ENCODE results near the gene ARRB2. TPM values are rescaled to one million over a fixed set of nuclear protein-coding genes. Genes with fewer than 3 reads are reported as not detected.

ARRB2 gene
- total RNA-seq, 2 donors from 2014 or later = 9.0 to 22.9 TPM

DNA sequence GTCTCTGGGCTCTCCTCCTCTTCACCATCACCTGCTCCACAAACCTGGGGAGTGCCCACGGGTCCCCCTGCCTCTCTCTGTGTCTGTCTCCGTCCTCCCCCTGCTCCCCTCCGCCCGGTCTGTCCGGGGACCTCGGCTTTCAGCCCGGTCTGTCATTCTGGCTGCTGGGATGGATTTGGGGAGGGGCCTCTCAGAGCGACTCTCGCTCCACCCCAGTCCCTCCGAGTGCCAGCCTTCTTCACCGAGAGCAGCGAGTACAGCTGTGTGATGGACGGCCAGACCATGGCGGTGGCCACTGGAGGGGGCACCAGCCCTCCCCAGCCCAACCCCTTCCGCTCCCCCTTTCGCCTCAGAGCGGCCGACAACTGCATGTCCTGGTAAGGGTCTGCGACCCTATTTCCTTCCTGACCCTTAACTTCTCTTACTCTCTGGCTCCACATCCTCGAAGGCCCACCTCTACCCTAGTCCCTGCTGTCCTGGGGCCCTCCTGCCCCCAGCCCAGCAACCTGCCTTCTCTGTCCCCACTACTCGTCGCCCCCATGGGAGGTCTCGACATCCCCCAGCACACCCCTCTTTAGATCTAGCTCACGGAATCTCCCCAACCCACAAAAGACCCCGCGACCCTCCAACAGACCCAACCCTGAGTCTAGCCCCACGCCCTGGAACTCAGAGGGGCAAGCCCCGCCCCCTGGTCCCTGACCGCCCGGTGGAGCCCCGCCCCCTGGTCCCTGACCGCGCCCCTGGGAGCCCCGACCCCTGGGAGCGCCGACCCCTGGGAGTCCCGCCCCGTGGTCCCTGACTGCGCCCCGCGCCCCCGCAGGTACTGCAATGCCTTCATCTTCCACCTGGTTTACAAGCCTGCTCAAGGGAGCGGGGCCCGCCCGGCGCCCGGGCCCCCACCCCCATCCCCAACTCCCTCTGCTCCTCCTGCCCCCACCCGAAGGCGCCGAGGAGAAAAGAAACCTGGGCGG, 34.9 kb downstream of the ARRB2 start:
- Histone ChIP-seq H3K4me3 (no peak overlapping the region), H3K36me3 (no peaks in the 10 kb centered on the region), H3K9me3 (no peaks in the 10 kb centered on the region), H3K4me1 (peaks cover 0 to 20% of the 10 kb centered on the region in 2 donors), H3K27me3 (peaks cover 5 to 14% of the 10 kb centered on the region in 2 donors), H3K27ac (no peak overlapping the region)
- DNase-seq (ENCODE audit: low spot score) = no peak
- TF ChIP-seq, protein P1, sequence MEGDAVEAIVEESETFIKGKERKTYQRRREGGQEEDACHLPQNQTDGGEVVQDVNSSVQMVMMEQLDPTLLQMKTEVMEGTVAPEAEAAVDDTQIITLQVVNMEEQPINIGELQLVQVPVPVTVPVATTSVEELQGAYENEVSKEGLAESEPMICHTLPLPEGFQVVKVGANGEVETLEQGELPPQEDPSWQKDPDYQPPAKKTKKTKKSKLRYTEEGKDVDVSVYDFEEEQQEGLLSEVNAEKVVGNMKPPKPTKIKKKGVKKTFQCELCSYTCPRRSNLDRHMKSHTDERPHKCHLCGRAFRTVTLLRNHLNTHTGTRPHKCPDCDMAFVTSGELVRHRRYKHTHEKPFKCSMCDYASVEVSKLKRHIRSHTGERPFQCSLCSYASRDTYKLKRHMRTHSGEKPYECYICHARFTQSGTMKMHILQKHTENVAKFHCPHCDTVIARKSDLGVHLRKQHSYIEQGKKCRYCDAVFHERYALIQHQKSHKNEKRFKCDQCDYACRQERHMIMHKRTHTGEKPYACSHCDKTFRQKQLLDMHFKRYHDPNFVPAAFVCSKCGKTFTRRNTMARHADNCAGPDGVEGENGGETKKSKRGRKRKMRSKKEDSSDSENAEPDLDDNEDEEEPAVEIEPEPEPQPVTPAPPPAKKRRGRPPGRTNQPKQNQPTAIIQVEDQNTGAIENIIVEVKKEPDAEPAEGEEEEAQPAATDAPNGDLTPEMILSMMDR (IDR thresholded peaks at IDR 0.05) = no peak

DNA sequence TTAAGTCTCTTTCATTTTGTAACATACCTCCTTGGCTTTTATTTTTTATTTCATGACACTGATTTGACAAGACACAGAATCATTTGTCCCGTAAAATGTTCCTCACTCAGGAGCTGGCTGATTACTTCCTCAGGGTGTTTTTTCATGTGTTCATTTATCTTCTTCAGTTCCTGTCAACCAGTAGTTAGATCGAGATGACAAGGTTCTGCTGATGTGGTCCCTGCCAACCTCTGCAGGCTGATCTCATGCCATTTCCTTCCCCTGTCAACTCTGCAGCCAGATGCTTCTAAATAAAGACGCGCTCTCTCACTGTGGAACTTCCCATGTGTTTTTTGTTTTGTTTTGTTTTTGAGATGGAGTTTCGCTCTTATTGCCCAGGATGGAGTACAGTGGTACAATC, 37.4 kb downstream of the ARRB2 start:
- TF ChIP-seq, protein P1 (IDR thresholded peaks at IDR 0.05) = no peak
- peaks cover 0 to 20% of the 10 kb centered on the region in 2 donors for H3K4me1 ChIP-seq
- H3K27me3 ChIP-seq = peaks cover 5 to 14% of the 10 kb centered on the region in 2 donors
- no peaks in the 10 kb centered on the region for H3K36me3 ChIP-seq
- no peak for DNase-seq (ENCODE audit: low spot score)
- H3K4me3 ChIP-seq = no peak overlapping the region
- no peaks in the 10 kb centered on the region for H3K9me3 ChIP-seq
- no peak overlapping the region for H3K27ac ChIP-seq

DNA sequence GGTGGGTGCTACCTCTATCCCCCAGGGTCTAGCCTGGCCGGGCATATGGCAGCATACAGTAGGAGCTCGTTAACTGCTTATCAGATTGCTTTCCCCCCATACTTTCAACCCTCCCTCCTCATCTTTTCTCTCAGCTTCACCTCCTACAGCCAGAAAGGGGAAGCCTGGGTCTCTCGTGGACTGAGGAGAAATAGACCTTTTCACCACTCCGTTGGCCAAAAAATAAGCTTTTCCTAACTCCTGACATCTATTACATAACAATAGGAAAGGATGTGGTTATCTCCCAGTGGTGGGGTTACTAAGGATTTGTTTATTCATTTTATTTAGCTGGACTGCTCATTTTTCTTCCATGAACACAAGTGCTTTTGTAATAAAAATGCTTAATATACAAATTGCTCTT, 38.3 kb downstream of the ARRB2 start:
- Histone ChIP-seq H3K4me1 (peaks cover 0 to 20% of the 10 kb centered on the region in 2 donors), H3K9me3 (no peaks in the 10 kb centered on the region), H3K36me3 (no peaks in the 10 kb centered on the region), H3K27me3 (peaks cover 5 to 14% of the 10 kb centered on the region in 2 donors), H3K4me3 (no peak overlapping the region), H3K27ac (no peak overlapping the region)
- TF ChIP-seq, protein P1 (IDR thresholded peaks at IDR 0.05) = no peak
- no peak for DNase-seq (ENCODE audit: low spot score)

DNA sequence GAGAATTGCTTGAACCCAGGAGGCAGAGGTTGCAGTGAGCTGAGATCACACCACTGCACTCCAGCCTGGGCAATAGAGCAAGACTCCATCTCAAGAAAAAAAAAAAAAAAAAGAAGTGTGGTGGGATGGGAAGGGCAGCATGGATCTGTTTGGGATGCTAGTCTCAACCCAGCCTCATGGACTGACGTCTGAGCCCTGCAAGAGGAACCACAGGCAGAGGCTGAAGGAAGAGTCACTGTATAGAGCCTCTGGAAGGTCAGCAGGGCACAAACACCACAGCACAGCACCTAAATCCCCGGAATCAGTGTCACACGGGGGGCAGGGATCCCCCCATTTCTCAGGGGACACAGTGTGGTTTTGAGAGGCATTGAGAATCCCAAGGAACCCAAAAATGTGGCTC, 40.2 kb downstream of the ARRB2 start:
- H3K9me3 ChIP-seq = no peaks in the 10 kb centered on the region
- DNase-seq (ENCODE audit: low spot score) = no peak
- H3K36me3 ChIP-seq = no peaks in the 10 kb centered on the region
- no peak overlapping the region for H3K27ac ChIP-seq
- peaks cover 3 to 5% of the 10 kb centered on the region in 2 donors for H3K27me3 ChIP-seq
- H3K4me1 ChIP-seq = peaks cover 0 to 12% of the 10 kb centered on the region in 2 donors
- no peak overlapping the region for H3K4me3 ChIP-seq
- TF ChIP-seq, protein P1 (IDR thresholded peaks at IDR 0.05) = no peak

DNA sequence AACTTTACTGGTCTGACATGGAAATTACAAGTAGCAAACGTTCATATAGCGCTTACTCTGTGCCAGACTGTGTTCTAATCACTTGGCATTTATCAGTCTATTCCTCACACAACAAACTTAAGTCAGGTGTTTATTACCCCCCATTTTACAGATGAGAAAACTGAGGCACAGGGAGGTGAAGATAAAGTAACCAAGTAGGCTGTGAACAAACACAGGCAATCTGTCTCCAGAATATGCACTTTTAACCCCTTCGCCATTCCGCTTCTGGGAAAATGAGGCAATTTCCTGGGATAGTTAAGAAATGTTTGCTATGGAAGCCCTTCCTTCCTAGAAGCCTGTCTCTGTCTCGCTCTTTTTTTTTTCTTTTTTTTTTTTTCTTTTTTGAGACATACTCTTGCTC, 41.5 kb downstream of the ARRB2 start:
- Histone ChIP-seq H3K36me3 (no peaks in the 10 kb centered on the region), H3K4me3 (no peak overlapping the region), H3K4me1 (peaks cover 0 to 10% of the 10 kb centered on the region in 2 donors), H3K27ac (no peak overlapping the region), H3K27me3 (no peaks in the 10 kb centered on the region), H3K9me3 (no peaks in the 10 kb centered on the region)
- DNase-seq (ENCODE audit: low spot score) = no peak
- TF ChIP-seq, protein P1 (IDR thresholded peaks at IDR 0.05) = no peak
